Lower leg skin (tissue), 4 donors: ENCODE data around the gene ENDOV. TPM values are rescaled to one million over a fixed set of nuclear protein-coding genes. Genes with fewer than 3 reads are reported as not detected.
"Not testable (repeated sequence)": the region's sequence is repeated elsewhere in the genome, so short reads cannot be mapped to it uniquely, and the experiment has no call there.

Experiments
- DNase-seq, 2 donors: peaks; one replicate each; pipeline ENCODE4 v3.0.0-alpha.2; 2019; ENCODE audit warnings: low spot score in 2 of 2
- H3K4me3 ChIP-seq: fragments of 200-600 bp; sonication (generic); 2 replicates; pipeline ENCODE4 v1.5.1; 2017; ENCODE audit warnings: mild to moderate bottlenecking, low read depth; ENCODE audit not compliant: poor library complexity, severe bottlenecking
- CTCF ChIP-seq, 3 donors: fragments of 450-650 bp; IDR thresholded peaks; one replicate each; pipeline ENCODE4 v1.5.1; 2016; ENCODE audit warnings: antibody characterized with exemption in 3 of 3, mild to moderate bottlenecking in 3 of 3, moderate library complexity in 2 of 3
- POLR2A ChIP-seq, 2 donors: fragments of 450-650 bp; IDR thresholded peaks; one replicate each; pipeline ENCODE4 v1.6.1; 2016 to 2017; ENCODE audit warnings: antibody characterized with exemption in 2 of 2, mild to moderate bottlenecking in 1 of 2, moderate library complexity in 1 of 2
- WGBS, 2 donors: methylation state at CpG; one replicate each; pipeline ENCODE4 v1.1.5; 2018; 5-methylcytosine and 5-hydroxymethylcytosine counted together
- intact Hi-C: fragments of 100-400 bp; cut with DNase I; formaldehyde crosslinking; loops from one replicate; pipeline ENCODE4 v1.15.0; 2023; ENCODE audit warnings: low total_unique reads
- total RNA-seq, 4 donors: library from RNA; depleted of rRNA; stranded (reverse); fragments of >200 nt; gene quantifications; one replicate each; pipeline ENCODE4 v1.1.0, GENCODE V29; 2016

ENDOV gene
- total RNA-seq, 4 donors from 2014 or later, result 13.7 to 26.8 (median 21.3) TPM

GRCh38 chr17:80402959-80403358 lies 12.0 kb upstream of the ENDOV start:
- 94% methylated on average over 4 of the region's 4 CpGs for WGBS, 2 donors
- intact Hi-C loops, result no loop called here
- DNase-seq, result no peak
- TF ChIP-seq CTCF (IDR thresholded peaks at IDR 0.05), result no peak
- no peak for TF ChIP-seq POLR2A (IDR thresholded peaks at IDR 0.05)
- H3K4me3 ChIP-seq, result no peak overlapping the region

- H3K4me3 ChIP-seq, result no peak overlapping the region
- DNase-seq, result no peak
- no peak for TF ChIP-seq POLR2A (IDR thresholded peaks at IDR 0.05)
- TF ChIP-seq CTCF (IDR thresholded peaks at IDR 0.05), result no peak
- 86 to 89% methylated on average over 8 of the region's 8 CpGs for WGBS, 2 donors
- intact Hi-C loops, result no loop called here
These were observed 8.8 kb upstream of the ENDOV start for GRCh38 chr17:80406146-80406545.

GRCh38 chr17:80407917-80408316 lies 7.0 kb upstream of the ENDOV start:
- H3K4me3 ChIP-seq, intact Hi-C loops, DNase-seq: not testable (repeated sequence)
- WGBS, 2 donors, result 86 to 87% methylated on average over 5 of the region's 5 CpGs

- TF ChIP-seq CTCF (IDR thresholded peaks at IDR 0.05) (no peak), POLR2A (IDR thresholded peaks at IDR 0.05) (no peak)
- DNase-seq, result no peak
These were observed 6.1 kb upstream of the ENDOV start for GRCh38 chr17:80408872-80409271.

GRCh38 chr17:80409626-80410025 lies 5.3 kb upstream of the ENDOV start:
- intact Hi-C loops, result no loop called here
- TF ChIP-seq POLR2A (IDR thresholded peaks at IDR 0.05) (no peak), CTCF (IDR thresholded peaks at IDR 0.05) (no peak)
- no peak overlapping the region for H3K4me3 ChIP-seq
- DNase-seq, result no peak
- WGBS, 2 donors, result 84 to 85% methylated on average over 13 of the region's 13 CpGs

More at GRCh38 chr17:80408872-80409271, 6.1 kb upstream of the ENDOV start:
- no peak overlapping the region for H3K4me3 ChIP-seq
- WGBS, 2 donors, result 10 to 11% methylated on average over 6 of the region's 6 CpGs
- intact Hi-C loops, result no loop called here

- DNase-seq, H3K4me3 ChIP-seq, intact Hi-C loops: not testable (repeated sequence)
- WGBS, 2 donors, result 88 to 90% methylated on average over 15 to 16 of the region's 16 CpGs
These were observed 4.4 kb upstream of the ENDOV start for GRCh38 chr17:80410441-80411087.
